IMR-90 (cell line): ENCODE data around the gene ATRNL1.

Experiments used
- MAZ ChIP-seq: IDR thresholded peaks from 2 replicates; pipeline ENCODE4 v1.6.1; 2012; ENCODE audit warnings: low read depth, mild to moderate bottlenecking, low read length, improper control_type of control experiment, moderate library complexity, borderline replicate concordance
- POLR2A ChIP-seq: IDR thresholded peaks from 2 replicates; pipeline ENCODE4 v1.6.1; 2012; ENCODE audit warnings: mild to moderate bottlenecking, low read depth, low read length
- RFX5 ChIP-seq: IDR thresholded peaks from 2 replicates; pipeline ENCODE4 v1.8.0; 2012; ENCODE audit warnings: low read depth, mild to moderate bottlenecking, low read length, moderate library complexity
- TF ChIP-seq, protein P1 (sequence below): conservative IDR thresholded peaks from 2 replicates; pipeline ENCODE4 v1.5.1; 2012; ENCODE audit warnings: mild to moderate bottlenecking, low read depth, low read length, improper control_type of control experiment
- TF ChIP-seq, protein P2 (sequence below): fragments of 150-350 bp; IDR thresholded peaks from 2 replicates; pipeline ENCODE4 v1.6.1; 2017; ENCODE audit warnings: mild to moderate bottlenecking, antibody characterized with exemption, low read length, low read depth

DNA sequence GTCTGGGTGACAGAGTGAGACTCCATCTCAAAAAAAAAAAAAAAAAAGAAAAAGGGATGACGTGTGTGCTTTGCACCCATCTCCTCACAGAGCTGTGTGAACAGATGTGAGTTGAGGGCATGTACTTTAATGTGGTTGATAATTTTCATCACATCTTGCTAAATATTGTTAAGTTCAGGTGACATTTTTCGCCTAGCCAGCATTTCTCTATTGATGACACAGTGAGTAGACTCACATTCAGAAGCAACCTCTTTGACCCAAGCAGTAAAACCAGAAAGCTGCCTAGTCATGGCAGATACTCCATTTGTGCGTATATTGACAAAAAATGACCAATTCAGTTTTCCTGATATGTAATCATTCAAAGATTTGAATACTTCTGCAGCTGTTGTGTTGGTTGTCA, 126.0 kb downstream of the ATRNL1 start:
- TF ChIP-seq, protein P1, sequence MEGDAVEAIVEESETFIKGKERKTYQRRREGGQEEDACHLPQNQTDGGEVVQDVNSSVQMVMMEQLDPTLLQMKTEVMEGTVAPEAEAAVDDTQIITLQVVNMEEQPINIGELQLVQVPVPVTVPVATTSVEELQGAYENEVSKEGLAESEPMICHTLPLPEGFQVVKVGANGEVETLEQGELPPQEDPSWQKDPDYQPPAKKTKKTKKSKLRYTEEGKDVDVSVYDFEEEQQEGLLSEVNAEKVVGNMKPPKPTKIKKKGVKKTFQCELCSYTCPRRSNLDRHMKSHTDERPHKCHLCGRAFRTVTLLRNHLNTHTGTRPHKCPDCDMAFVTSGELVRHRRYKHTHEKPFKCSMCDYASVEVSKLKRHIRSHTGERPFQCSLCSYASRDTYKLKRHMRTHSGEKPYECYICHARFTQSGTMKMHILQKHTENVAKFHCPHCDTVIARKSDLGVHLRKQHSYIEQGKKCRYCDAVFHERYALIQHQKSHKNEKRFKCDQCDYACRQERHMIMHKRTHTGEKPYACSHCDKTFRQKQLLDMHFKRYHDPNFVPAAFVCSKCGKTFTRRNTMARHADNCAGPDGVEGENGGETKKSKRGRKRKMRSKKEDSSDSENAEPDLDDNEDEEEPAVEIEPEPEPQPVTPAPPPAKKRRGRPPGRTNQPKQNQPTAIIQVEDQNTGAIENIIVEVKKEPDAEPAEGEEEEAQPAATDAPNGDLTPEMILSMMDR = no peak
- TF ChIP-seq POLR2A = no peak
- TF ChIP-seq, protein P2, sequence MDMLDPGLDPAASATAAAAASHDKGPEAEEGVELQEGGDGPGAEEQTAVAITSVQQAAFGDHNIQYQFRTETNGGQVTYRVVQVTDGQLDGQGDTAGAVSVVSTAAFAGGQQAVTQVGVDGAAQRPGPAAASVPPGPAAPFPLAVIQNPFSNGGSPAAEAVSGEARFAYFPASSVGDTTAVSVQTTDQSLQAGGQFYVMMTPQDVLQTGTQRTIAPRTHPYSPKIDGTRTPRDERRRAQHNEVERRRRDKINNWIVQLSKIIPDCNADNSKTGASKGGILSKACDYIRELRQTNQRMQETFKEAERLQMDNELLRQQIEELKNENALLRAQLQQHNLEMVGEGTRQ = no peak
- no peak for TF ChIP-seq MAZ
- no peak for TF ChIP-seq RFX5
